HG03521 (cell line): Measurements from ENCODE around the gene IL17RC.

Source experiments
- ATAC-seq: cut with Tn5 transposase; IDR thresholded peaks from one replicate; pipeline ENCODE4 v1.9.1; 2021; ENCODE audit warnings: mild to moderate bottlenecking, moderate library complexity; ENCODE audit not compliant: unreplicated experiment

IL17RC gene

DNA sequence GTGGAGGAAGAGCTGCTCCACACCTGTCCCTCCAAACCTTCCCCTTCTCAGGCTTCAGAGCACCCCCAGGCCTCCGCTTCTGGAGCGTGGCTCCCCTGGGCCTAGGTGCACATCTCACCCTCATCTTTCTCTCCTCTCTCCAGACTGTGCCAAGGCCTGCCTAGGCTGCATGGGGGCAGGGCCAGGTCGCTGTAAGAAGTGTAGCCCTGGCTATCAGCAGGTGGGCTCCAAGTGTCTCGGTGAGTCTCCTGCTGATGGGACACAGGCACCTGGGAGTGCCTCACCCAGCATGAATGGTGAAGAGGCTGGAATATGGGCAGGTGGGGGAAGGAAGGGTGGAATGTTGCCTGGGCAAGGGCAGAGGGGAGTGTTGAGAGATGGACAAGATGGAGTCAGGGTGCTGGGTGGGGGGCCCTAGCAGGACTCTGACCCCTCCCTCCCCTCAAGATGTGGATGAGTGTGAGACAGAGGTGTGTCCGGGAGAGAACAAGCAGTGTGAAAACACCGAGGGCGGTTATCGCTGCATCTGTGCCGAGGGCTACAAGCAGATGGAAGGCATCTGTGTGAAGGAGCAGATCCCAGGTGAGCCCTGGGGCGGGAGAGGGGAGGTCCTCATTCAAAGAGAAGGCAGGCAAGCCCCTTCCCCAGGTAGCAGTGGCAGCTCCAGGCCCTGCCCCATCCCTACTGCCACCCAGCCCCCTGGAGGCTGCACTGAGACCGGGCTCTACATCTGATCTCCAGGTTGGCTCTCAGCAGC lies 26.2 kb downstream of the IL17RC start:
- no peak for ATAC-seq

- ATAC-seq: no peak
These were observed 27.4 kb downstream of the IL17RC start for GRCh38 chr3:9944271-9944670.

- no peak for ATAC-seq
These were observed 28.5 kb downstream of the IL17RC start for GRCh38 chr3:9945358-9945757.

GRCh38 chr3:9946112-9947024 lies 29.5 kb downstream of the IL17RC start:
- no peak for ATAC-seq

GRCh38 chr3:9947025-9947995 lies 30.4 kb downstream of the IL17RC start:
- no peak for ATAC-seq

GRCh38 chr3:9948586-9948985 lies 31.7 kb downstream of the IL17RC start:
- ATAC-seq: no peak

DNA sequence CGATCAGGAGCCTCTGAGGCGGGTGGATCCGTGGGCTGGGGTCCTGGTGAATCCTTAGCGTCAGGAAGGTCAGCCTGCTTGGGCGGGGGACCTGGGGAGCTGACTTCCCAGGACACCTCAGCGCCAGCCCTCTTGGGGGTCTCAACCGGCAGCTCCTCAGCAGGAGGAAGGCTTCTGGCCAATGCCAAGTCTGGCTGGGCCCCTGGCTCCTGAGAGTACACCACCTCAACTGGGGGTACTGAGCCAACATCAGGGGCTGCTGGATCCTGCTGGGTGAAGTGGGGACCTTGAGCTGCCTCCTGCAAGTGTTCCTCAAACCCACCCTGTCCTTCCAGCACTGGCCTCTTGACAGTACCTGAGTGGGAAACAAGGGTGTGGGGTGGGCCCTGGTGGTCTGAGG lies 32.2 kb downstream of the IL17RC start:
- no peak for ATAC-seq

DNA sequence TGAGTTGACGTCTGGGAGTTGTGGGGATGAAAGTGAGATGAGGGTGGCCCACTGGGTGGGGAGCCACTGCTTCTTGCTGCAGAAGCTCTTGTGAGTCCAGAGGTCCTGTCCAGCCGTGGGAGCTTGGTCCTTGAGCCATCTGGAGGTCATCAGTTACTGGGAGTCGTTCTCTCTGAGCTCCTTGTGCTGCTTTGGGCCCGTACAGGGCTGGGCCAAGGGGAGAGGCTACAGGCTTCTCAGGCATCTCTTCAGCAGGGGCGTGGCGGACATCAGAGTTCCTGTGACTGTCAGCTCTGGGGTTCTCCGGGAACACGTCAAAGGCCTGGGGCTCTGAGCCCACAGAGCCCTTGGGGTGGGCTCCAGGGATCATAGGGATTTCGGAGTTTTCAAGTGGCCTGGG lies 32.7 kb downstream of the IL17RC start:
- ATAC-seq: no peak

DNA sequence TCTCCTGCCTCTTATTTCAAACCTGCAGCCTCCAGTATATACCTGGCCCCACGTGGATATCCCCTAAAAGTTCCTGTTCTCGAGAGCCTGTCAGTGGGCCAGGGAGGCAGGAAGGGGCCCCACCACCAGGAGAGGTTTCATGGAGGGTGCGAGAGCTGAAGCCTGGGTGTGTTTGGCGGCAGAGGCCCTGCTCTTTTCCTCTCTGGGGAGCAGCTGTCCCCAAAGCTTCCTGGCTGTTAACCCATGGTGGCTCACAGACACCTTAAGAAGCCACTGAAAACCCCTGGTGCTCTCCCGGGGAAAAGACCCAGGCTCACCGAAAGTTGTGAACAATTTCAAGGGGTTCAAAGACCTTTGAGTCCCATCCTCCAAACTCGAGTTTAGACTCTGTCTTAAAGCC lies 34.2 kb downstream of the IL17RC start:
- no peak for ATAC-seq

- no peak for ATAC-seq
These were observed 34.7 kb downstream of the IL17RC start for GRCh38 chr3:9951598-9951961.

DNA sequence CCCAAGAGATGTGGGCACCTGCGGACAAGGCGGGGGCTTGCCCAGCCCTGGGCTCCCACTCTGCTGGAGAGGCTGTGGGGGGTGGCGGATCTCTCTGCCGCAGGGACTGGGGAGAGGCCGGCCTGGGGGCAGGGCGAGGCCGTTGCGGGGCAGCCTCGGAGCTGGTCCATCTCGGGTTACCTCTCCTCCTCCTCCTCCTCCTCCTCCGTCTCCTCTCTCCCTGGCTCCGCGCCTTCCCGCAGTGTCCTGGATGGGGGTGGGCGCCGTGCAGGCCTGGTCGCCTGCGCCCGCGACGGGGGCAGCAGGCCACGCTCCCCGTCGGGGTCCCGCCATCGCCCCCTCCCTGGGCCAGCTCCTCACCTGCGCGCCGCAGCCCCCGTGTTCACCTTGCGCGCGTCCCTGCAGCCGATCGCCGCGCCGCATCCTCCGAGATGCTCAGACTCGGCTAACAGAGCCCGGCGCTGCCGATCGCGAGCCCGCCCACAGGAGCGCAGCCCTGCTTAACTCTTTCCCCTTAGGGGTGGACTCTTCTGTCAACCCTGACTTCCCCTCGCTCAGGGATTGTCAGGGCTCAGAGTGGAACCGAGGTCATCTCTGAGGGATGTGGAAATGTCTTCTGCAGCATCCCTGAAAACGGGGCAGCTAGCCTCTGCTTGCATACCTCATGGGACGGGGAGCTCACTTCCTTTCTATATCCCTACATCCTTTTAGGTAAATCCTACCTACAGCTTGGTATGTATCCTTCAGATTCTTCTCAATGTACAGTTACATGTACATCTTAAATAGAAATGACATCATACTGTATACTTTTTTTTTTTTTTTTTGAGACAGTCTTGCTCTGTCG lies 35.3 kb downstream of the IL17RC start, which contains the start of gene PRRT3:
PRRT3 (minus strand) TSS at position 447 of the 844 bp plus-strand sequence. CDS start 2,293 bp downstream, outside the sequence.
- peak; percentile 68 for ATAC-seq

- ATAC-seq: no peak
These were observed 38.2 kb downstream of the IL17RC start for GRCh38 chr3:9955067-9955502.

DNA sequence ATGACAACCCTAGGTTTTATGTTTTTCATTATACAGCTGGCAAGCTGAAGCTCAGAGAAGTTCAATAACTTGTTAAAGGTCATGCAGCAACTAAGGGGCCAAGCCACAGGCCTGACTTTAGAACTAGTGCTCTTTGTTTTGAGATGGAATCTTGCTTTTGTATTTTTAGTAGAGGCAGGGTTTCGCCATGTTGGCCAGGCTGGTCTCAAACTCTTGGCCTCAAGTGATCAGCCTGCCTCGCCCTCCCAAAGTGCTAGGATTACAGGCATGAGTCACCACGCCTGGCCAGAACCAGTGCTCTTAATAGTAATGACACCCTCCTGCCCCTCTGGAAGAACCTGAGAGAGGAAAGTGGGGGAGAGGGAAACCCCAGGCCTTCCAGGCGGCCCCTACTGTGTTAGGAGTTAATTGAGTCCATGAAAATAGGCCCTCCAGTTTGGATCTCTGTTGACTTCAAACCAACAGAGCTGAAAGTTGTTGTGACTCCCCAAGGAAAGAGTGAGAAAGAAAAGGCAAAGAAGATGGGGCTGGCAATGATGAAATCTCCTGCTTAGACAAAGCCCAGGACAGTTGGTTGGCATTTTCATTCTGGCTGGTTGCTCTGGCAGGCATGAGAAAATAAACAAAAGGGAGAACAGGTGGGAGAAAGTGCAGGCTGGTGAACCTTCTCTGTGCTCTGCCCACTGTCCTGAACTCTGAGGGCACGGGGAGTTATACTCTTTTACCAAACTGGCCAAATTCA lies 38.9 kb downstream of the IL17RC start:
- no peak for ATAC-seq

GRCh38 chr3:9957214-9957613 lies 40.3 kb downstream of the IL17RC start:
- no peak for ATAC-seq

GRCh38 chr3:9965200-9965875 lies 48.4 kb downstream of the IL17RC start:
- no peak for ATAC-seq

GRCh38 chr3:9966841-9967240 lies 49.9 kb downstream of the IL17RC start:
- no peak for ATAC-seq

GRCh38 chr3:9969632-9970019 lies 52.7 kb downstream of the IL17RC start:
- no peak for ATAC-seq

- ATAC-seq: no peak
These were observed 53.2 kb downstream of the IL17RC start for GRCh38 chr3:9970020-9970652.
